GM12891 (cell line): ENCODE data around the gene KIAA0040. TPM values are rescaled to one million over a fixed set of nuclear protein-coding genes. Genes with fewer than 3 reads are reported as not detected.

Source experiments
- DNase-seq: peaks from one replicate; pipeline ENCODE4 v3.0.0; 2011; ENCODE audit warnings: low spot score; ENCODE audit not compliant: insufficient read length
- FAIRE-seq: peaks from 2 replicates; lab custom pipeline; 2011; peaks lifted over from hg19 to GRCh38; lab: Jason Lieb, UNC
- PAX5 ChIP-seq: IDR thresholded peaks from 2 replicates; pipeline ENCODE4 v1.6.1; 2011; ENCODE audit warnings: low read length, moderate library complexity, mild to moderate bottlenecking; ENCODE audit not compliant: insufficient read depth, severe bottlenecking
- POLR2A ChIP-seq: IDR thresholded peaks from 2 replicates; pipeline ENCODE4 v1.6.1; 2011; ENCODE audit warnings: low read depth, low read length, control low read depth
- POLR2AphosphoS5 ChIP-seq: IDR thresholded peaks from 2 replicates; pipeline ENCODE4 v1.6.1; 2011; ENCODE audit warnings: low read depth, low read length, control low read depth
- POU2F2 ChIP-seq: IDR thresholded peaks from 2 replicates; pipeline ENCODE4 v1.6.1; 2011; ENCODE audit warnings: low read depth, mild to moderate bottlenecking, control low read depth, low read length, moderate library complexity
- SPI1 ChIP-seq: IDR thresholded peaks from 2 replicates; pipeline ENCODE4 v1.6.1; 2011; ENCODE audit warnings: low read depth, low read length, control low read depth
- TAF1 ChIP-seq: IDR thresholded peaks from 2 replicates; pipeline ENCODE4 v1.6.1; 2011; ENCODE audit warnings: low read depth, low read length, control low read depth
- polyA plus RNA-seq: library from polyadenylated mRNA; unstranded; fragments of >200 nt; gene quantifications from one replicate; pipeline ENCODE4 v1.2.1, GENCODE V29; 2012; ENCODE audit warnings: low read depth, missing spikeins, inconsistent platforms; ENCODE audit not compliant: missing spikeins

The KIAA0040 gene
- polyA plus RNA-seq, result 3.9 TPM

GRCh38 chr1:175192630-175193526, at the start of gene KIAA0040:
KIAA0040 (minus strand) TSS chr1:175192776; CDS start chr1:175161013, 31,763 bp downstream.
- DNase-seq (peak; percentile 53), FAIRE-seq (peak; percentile 56)
- TF ChIP-seq PAX5 (no peak), POLR2A (no peak), POLR2AphosphoS5 (no peak), SPI1 (no peak), TAF1 (no peak), POU2F2 (no peak)

- TF ChIP-seq SPI1 (no peak), POU2F2 (no peak), POLR2A (no peak), POLR2AphosphoS5 (no peak)
- no peak for DNase-seq
- no peak for FAIRE-seq
Measured at GRCh38 chr1:175237389-175237788, 44.8 kb upstream of the KIAA0040 start.

- no peak for TF ChIP-seq PAX5
- TF ChIP-seq POU2F2, result no peak
- no peak for TF ChIP-seq POLR2A
- TF ChIP-seq POLR2AphosphoS5, result no peak
- TF ChIP-seq SPI1, result no peak
- TF ChIP-seq TAF1, result no peak
- FAIRE-seq (no peak), DNase-seq (no peak)
Measured at GRCh38 chr1:175234639-175235038, 42.1 kb upstream of the KIAA0040 start.

GRCh38 chr1:175232335-175232734, 39.8 kb upstream of the KIAA0040 start:
- TF ChIP-seq TAF1, result no peak
- TF ChIP-seq SPI1, result no peak
- no peak for TF ChIP-seq POLR2A
- TF ChIP-seq PAX5, result no peak
- no peak for TF ChIP-seq POLR2AphosphoS5
- no peak for TF ChIP-seq POU2F2
- peak; percentile 33 for FAIRE-seq
- no peak for DNase-seq

- DNase-seq, result no peak
- no peak for TF ChIP-seq POLR2A
- no peak for FAIRE-seq
Measured at GRCh38 chr1:175225805-175226129, 33.2 kb upstream of the KIAA0040 start.

- no peak for TF ChIP-seq POLR2AphosphoS5
- TF ChIP-seq POLR2A, result no peak
- no peak for TF ChIP-seq SPI1
- TF ChIP-seq POU2F2, result no peak
- TF ChIP-seq TAF1, result no peak
- TF ChIP-seq PAX5, result no peak
- FAIRE-seq (no peak), DNase-seq (no peak)
Measured at GRCh38 chr1:175222296-175222938, 29.8 kb upstream of the KIAA0040 start.

GRCh38 chr1:175221557-175222175, 29.1 kb upstream of the KIAA0040 start:
- no peak for DNase-seq
- no peak for FAIRE-seq
- TF ChIP-seq POU2F2, result no peak
- no peak for TF ChIP-seq PAX5
- TF ChIP-seq TAF1, result no peak
- no peak for TF ChIP-seq SPI1
- TF ChIP-seq POLR2A, result no peak
- no peak for TF ChIP-seq POLR2AphosphoS5

- DNase-seq (no peak), FAIRE-seq (no peak)
- TF ChIP-seq POLR2A, result no peak
- no peak for TF ChIP-seq POU2F2
- no peak for TF ChIP-seq POLR2AphosphoS5
- TF ChIP-seq SPI1, result no peak
- TF ChIP-seq PAX5, result no peak
- no peak for TF ChIP-seq TAF1
Measured at GRCh38 chr1:175220853-175221556, 28.4 kb upstream of the KIAA0040 start.

GRCh38 chr1:175219774-175220173, 27.2 kb upstream of the KIAA0040 start:
- TF ChIP-seq SPI1, result no peak
- no peak for TF ChIP-seq PAX5
- no peak for TF ChIP-seq POLR2A
- TF ChIP-seq TAF1, result no peak
- FAIRE-seq (no peak), DNase-seq (no peak)
